NCI-H774 (cell line): ENCODE results near the gene FBRSL1.

Experiments used
- DNase-seq: peaks from one replicate; lab custom pipeline; 2025; lab: John Stamatoyannopoulos, UW

Gene FBRSL1

DNA sequence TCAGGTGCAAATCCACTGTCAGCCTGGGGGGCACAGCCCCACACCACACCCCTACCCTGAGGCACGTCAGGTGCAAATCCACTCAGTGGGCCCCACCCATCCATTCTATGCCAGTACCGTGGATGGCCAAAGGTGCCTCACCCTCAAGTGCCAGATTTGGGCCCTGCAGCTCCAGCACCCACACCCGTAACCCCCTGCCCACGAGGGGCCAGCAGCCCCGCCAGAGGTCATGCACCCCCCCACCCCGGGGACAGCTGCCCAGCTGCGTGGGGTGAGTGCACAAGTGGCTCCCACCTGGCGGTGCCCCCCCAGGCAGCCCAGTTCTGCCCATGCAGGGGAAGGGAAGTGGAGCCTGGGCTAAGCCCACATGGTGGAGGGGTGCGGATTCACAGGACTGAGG lies 51.2 kb downstream of the FBRSL1 start:
- DNase-seq, result no peak

DNA sequence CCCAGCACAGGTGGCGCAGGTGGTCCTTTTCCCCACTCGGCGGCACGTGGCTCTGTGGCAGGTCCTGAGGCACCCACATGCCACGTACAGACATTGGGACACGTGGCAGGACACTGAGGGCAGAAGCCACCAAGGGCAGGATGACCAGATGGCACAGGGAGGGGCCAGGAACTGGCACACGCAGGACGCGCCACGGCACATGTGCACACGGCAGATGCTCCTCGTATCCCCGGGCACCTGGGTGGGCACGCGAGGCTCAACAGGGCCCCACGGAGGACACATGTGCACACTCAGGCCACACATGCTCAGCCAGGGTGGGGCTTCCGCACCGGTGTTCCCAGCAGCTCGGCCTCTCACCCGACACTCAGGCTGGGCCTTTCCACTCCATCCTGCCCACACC lies 52.0 kb downstream of the FBRSL1 start:
- no peak for DNase-seq

DNA sequence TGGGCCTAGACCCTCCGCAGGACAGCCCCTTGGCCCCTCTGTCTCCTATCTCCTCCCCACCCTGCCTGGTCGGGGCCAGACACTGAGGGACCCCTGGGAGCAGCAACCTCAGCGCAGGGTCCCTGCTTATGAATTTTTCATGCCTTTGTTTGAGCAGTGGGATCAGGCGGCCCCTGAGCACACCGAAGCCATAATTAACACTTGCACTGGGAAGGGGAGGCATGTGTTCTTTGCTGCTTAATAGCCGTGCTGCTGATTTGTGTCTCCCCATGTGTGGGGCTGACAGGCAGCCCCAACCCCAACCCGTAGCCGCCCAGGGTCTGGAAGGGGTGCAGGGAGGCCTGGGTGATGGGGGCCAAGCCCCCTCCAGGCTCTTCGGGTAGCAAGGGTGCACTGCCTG lies 52.7 kb downstream of the FBRSL1 start:
- no peak for DNase-seq

DNA sequence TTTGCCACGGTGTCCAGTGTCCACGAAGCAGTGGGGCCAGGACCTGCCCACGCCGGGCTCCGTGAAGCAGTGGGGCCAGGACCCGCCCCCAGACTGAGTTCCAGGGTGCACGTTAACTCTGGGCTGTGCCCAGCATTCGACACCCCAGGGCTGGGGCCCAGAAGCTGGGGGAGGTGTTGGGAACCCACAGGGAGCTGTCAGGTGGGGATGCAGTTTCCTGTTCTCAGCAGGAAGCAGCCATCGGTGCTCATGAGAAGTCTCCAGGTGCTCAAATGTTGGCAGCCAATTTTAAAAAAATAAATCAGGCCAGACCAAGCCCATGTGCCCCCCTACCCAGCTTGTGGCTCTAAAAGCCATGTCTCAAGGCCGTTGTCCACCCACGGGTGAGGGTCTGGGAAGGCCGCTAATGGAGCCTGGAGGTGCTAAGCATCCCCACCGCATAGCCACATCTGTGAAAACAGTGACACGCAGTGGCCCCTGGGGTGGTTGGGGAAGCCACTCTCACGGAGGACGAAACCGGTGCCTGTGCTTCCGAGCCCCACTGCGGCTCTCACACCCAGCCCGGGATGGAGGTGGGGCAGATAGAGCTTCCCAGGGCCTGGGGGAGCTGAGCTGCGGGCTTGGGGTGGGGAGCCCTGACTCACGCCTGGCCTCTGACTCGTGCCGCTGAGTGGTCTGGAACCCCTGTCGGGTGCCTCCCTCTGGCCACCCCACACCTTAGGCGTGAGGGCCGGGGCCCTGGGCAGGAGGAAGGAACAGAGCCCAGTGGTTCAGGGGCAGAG lies 53.5 kb downstream of the FBRSL1 start:
- no peak for DNase-seq

DNA sequence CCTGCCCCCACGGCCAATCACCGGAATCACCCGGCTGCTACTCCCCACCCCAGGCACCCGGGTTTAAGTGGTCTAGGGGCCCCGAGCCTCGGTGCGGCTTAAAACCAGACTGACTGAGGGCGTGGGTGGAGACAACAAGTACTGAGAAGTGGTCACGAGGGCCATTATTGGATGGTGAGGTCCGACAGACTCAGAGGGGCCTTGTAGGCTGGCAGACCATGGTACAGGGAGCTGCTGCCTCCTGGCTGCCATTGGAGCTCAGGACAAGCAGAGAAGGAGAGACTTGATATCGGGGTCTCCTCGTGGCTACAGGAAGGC lies 54.1 kb downstream of the FBRSL1 start:
- no peak for DNase-seq

DNA sequence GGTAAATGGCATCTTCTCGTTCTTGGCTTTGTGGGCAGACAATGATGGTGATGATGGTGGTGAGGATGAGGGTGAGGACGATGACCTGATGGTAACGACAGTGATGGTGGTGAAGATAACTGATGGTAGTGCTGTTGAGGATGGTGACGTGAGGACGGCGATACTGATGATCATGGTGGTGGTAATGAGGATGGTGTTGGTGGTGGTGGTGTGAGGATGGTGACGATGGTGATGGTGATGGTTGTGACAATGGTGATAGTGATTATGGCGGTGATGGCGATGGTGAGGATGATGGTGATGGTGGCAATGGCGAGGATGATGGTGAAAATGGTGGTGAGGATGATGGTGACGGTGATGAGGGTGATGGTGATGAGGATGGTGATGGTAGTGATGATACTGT lies 54.5 kb downstream of the FBRSL1 start:
- no peak for DNase-seq

DNA sequence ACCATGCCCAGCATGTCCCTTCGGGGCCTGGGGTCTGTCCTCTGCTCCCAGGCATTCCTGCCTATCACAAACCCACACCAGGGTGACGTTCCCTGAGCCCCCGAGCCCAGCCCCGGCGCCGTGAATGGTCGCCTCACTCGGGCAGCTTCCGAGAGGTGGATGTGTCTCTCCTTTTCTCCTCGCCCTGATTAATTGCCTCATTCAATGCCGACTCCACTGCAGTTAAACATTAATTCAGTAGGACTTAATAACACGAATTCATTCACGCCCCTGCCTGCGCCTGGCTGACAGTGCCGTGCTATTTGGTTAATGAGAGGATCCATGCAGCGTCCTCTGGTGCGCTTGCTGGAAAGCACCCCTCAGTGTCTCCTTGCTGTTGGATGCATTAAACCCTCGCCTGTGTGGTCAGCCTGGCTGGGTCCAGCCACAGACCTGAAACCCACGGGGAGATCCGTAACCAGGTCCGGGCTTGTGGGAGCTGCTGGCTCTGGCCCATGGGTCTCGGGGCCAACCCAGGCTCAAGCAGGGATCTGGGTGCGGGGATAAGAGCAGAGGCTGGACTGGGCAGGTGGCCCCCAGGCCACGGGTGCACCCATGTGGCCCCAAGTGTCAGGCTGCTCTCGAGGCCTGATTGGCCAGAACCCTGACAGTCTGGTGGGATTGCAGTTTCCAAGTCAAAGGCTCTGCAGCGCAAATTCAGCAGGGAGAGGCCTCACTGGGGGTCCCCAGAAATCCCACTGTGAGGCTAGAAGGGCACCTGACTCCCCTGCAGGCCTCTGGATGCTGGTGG lies 55.4 kb downstream of the FBRSL1 start:
- DNase-seq, result no peak

DNA sequence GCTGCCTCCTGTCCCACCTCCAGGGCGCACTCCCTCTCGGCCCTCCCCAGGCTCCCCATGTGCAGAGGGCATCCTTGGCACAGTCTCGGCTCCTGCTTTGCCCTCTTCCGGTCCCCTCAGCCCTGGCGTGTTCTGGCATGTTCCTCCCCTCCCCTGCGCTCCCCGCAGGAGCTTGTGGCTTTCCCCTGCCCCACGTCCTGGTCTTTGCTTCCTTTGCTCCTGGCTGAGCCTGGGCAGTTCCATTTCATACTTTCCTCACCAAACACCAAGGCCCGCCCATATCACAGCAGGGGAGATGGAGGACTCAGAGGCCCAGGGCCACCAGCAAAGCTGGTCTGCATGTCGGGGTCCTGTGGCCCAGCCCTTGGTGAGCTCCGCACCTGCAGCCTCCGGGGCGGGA lies 56.0 kb downstream of the FBRSL1 start:
- DNase-seq, result no peak

DNA sequence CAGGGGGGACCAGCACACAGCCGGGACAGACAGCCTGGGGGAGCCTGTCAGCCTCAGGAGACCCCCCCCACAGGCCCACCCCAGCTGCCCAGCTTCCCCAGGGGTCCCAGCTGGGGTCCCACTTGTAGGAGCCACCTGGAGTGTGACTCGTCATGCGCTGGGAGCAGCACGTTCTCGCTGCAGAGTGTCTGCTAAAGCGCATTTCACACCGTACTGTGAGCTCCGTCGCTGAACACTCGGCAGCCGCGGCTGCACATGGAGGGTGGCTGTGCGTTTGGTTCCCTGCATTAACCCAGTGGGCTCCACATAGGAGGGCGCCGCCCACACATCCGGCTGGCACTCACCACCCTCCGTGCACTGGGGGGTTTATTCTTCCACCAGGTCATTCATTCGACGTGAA lies 56.7 kb downstream of the FBRSL1 start:
- DNase-seq, result no peak

DNA sequence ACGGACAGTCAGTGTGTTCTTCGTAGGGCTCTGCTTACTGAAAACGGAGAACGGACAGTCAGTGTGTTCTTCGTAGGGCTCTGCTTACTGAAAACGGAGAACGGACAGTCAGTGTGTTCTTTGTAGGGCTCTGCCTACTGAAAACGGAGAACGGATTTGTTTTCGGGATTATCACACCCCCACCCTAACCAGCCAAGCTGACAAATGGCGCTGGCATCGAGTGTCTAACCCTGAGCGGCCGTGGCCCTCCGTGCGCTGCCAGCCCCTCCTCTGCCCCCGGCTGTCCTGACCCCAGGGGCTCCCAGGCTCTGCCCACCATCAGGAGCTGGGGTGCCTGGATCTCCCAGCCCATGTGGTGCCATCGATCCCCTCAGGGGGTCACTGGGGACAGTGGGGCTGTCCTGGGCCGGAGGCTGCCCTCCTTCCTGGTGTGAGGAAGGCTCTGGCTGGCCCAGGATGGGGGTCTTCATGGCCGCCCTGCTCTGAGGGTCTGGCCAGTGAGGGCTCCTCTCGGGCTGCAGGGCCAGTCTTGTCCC lies 57.3 kb downstream of the FBRSL1 start:
- no peak for DNase-seq

DNA sequence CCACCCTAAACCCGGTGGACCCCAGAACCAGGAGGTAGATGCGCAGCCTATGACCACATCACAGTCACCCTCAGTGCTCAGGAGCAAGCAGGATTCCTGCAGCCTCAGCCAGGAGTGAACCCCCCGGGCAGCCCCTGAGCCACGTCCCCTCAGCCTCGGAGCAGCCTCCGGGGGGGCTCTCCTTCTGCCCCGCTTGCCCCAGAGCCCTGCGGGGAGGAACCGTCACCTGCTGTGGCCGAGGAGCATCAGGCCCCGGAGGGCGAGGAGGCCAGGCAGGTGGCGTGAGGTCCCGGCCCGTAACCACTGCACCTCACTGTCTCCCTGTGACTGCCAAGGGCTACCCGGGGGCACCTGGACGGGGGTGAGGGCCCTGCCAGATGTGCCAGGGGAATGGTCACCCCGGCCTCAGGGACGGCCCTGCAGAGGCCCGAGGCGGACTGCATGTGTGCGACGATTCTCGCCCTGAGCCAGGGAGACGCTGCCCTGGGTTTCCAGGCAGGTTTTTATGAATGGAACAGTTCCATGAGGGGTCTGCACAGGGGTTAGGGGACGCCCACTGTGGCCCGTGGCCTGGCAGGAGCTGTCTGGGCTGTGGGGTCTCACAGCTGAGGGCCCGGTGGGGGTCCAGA lies 58.6 kb downstream of the FBRSL1 start:
- no peak for DNase-seq

DNA sequence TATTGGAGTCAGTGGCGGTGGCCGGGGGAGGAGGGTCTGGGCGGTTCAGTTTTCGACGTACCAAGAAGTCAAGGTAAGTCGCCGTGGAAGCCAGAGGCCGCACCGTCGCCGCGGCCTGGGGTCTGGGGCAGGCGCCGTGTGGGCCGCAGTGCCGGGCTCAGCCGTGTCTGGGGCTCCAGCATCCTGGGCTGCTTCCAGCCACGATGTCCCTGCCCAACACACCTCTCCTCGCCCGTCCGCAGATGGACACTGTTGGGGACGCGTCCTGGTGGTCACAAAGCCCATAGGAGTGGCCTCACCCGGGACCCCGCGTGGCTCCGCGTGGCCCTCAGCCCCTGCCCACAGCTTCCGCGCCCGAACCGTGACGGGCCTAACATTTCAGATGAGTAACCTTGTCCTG lies 59.1 kb downstream of the FBRSL1 start:
- DNase-seq, result no peak

DNA sequence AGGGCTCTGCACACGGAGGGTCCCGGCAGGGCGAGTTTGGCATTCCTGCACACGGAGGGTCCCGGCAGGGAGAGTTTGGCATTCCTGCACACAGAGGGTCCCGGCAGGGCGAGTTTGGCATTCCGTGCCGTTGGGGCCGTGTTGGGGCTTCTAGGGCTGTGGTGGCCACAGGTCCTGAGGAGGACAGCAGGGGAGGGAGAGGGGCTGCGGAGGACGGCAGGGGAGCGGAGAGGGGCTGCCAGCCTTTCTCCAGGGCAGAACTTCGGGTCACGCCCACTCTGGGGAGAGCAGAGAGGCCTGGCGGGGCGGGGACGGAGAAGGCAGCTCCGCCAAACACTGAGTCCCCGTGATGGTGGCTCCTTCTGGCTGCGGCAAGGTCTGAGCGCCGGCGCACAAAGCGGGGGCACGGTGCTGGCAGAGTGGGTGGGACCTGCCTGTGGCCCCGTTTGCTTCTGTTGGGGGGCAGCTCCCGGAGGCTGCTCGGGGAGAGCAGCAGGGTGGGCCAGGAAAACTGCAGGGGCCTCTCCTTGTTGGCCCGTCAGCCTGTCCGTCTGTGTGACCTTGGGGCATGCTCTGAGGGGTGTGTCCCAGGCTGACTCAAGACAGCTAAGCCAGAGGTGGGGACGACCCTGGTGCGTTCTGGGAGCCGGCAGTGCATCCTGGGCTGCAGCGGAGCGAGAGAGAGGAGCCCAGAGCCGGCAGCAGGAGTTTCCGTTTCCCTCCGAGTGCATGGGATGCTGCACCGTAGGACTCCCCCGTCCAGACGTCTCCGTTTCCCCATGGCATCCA lies 60.3 kb downstream of the FBRSL1 start:
- no peak for DNase-seq

DNA sequence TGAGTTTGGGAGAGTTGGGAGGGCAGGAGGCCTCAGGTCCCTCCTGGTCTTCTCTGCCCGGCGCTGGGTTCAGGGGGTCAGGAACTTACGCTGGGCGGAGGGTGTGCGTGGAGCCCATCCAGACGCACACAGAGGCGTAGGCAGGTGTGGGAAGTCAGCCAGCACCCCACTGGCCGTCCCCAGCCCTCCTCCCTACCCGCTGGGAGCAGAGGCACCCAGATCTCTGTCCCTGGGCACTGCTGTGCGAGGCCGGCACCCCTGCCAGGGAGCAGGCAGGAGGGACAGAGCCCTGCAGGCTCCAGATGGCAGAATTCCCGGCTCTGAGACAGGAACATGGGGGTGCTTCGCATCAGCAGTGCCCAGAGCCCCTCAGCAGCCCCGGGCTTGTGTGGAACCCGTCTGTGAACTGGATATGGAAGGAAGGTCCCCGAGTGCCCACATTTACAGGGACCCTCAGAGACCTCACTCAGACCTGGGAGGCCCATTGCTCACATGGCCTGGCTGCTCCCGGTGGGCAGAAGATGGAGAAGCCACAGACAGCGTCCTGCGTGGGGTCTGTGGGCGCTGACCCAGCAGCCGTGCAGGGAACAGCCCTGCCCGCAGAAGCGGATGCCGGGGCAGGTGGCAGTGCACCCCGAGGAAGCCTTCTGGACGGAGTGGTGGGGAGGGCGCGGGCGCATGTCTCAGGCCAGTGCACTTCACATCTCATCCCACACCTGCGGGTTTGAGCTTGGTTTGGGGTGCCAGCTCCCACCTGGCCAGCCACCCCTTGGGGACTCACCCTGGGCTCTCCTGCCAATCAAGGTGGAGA lies 61.1 kb downstream of the FBRSL1 start:
- no peak for DNase-seq

DNA sequence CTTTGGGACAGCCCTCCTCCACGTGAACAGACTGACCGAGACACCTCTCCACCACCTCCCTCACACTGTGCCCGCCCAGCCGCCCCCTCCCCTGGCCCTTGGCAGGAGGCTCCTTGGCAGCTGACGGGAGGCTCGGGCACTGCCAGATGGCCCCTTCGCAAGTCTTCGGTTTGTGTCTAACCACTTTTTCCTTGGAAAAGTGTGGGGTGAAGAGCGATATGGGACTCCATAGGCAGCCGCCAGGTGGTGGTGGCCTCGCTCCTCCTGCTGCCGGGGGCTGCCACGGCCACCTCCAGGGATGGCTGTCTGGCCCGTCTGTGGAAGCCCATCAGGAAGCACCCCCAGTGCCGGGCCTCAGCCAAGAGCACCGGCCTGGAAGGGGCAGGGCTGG lies 61.7 kb downstream of the FBRSL1 start:
- DNase-seq, result no peak

DNA sequence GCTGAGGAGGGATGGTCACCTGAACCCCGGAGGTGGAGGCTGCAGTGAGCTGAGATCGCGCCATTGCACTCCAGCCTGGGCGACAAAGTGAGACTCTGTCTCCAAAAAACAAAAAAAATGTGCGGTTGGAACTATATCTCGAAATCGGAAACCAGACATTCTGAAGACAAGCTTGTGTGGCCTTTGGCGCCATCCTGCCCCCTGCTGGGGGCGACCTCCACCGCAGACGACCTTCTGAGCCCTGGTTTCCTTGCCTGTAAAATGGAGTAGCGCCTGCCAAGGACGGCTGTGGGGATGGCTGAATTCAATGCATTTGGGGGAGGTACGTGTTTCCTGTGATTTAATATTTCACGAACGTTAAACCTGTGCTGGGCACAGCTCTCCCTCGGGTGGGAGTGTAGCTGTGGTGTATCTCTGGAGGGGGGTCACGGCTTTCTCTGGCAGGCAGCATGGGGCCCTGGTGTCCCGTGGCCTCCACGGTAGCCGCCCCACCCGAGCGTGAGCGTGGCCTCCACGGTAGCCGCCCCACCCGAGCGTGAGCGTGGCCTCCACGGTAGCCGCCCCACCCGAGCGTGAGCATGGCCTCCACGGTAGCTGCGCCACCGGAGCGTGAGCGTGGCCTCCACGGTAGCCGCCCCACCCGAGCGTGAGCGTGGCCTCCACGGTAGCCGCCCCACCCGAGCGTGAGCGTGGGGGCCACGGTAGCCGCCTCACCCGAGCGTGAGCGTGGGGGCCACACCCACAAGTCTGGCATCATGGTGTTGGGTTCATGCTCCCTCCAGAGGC lies 65.1 kb downstream of the FBRSL1 start:
- no peak for DNase-seq

DNA sequence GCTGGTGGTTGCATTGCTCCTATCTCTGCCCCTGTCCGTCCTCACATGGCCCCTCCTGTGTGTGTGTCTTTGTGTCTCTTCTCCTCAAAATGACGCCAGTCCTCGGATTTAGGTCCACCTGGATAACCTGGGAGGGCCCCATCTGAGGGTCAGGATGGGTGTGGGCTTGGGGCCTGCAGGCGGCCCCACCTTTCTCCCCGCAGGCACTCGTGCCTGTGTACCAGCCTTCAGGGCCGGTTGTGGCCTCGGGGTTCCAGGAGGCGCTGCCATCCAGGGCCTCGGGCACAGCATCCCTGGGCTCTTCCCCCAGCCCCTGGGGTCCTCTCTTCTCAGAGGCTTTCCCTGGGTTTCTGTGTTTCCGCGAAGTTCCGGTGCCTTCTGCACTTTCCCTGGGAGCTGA lies 65.7 kb downstream of the FBRSL1 start:
- DNase-seq, result no peak

DNA sequence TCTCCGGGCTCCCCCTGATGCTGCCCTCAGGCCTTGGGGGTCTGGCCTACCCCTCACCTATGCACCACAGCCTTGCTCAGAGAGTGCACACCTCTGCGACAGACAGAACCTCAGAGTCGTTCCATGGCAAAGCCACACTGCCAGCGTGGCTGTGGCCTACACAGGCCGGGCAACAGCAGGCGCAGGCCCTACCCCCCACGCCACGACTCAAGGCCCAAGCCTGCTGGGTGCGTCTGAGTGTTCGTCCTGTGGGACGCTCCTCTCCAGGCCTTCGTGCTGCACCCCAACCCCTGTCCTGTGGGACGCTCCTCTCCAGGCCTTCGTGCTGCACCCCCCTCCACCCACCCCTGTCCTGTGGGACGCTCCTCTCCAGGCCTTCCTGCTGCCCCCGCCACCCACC lies 66.3 kb downstream of the FBRSL1 start:
- DNase-seq, result no peak

DNA sequence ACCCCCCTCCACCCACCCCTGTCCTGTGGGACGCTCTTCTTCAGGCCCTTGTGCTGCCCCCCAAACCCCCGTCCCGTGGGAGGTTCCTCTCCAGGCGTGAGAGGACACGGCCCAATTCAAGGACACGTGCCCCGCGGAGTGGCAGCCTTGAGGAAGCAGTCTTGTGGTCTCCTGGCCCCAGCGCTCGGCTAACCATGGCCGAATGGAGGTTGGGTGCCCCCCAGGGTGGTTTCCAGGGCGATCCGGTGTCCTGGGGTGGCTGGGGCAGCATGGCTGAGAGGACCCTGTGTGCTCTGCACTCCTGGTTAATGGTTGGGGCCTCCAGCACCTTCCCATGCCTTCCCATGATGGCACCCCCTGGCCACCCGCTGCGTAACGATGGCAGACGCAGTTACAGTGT lies 66.8 kb downstream of the FBRSL1 start:
- no peak for DNase-seq

DNA sequence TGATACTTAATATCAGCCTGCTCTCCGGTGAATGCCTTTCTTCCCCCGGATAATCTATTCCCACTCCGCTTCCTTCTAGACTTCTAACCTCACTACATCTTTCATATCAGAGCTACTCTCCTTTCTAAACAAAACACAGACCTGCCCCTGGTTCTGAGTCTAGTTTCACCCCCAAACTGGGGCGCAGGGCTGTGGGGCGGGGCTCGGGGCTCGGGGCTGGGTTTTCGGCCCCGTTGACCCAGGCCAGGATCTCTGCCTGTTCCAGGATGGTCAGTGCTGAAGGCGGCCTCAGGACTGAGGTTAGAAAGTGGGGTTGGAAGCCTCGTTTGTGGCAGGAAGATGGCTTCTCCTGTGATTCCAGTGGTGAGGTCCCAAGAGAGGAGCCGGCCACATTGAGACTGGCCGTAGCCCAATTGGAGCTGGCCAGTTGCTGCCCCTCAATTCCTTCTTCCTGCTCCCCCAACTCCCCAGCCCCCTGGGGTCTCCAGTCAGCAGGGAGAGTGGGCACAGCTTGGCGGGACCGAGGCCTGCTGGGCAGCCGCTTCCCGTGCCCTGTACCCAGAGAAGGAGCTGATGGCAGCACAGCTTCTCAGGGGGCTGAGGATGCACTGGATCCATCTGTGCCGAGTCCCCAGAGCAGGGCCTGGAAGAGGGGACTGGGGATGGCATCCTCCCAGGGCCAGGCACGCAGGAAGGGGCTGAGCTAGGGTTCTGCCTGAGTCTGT lies 67.5 kb downstream of the FBRSL1 start:
- no peak for DNase-seq
